Heart left ventricle (tissue), 13 donors: ENCODE results near the gene NCAPH2.

Experiments used
- CTCF ChIP-seq, 12 donors: fragments of 200-600 bp; sonication (generic) in 4 of 12; IDR thresholded peaks; one replicate each; pipeline versions ENCODE4 v1.5.0 to v1.8.0; 2018 to 2022; ENCODE audit warnings: antibody characterized with exemption in 12 of 12, mild to moderate bottlenecking in 5 of 12
- POLR2A ChIP-seq, 2 donors: fragments of 450-650 bp; IDR thresholded peaks; one replicate each; pipeline ENCODE4 v1.6.1; 2017; ENCODE audit warnings: antibody characterized with exemption in 2 of 2, mild to moderate bottlenecking in 2 of 2, moderate library complexity in 2 of 2
- donor health status: ischemic (EF 13 %, LVEDD 7.1; RV severe dilation, severe dysfunction).
- donor health status: DM: no; HTN: yes; CAD: no.
- donor health status: DM: no; HTN: no; CAD: no.
- donor health status: ischemic (EF 25% LVEDD 6.9; RV normal size, moderate dysfunction).
- donor health status: ischemic (EF 25% LVEDD 5.7; RV mildly dilated, moderate dysfunction).
- donor health status: ischemic (EF 35%, LVEDD 5.7; RV mildly dilated, moderate dysfunction).
- donor health status: nonischemic (EF 11% LVEDD 7.7; RV severe dilation, severe dysfunction).
- donor health status: DM: yes; HTN: yes; CAD: no.
- donor health status: PGD.
- donor health status: ischemic (EF 29% LVEDD 5.4; RV normal size, mild dysfunction).
- donor health status: nonischemic (EF 23%, LVEDD 6.1; RV moderate dilation, normal function).

GRCh38 chr22:50542416-50542927, 34.4 kb downstream of the NCAPH2 start:
- peak in 1 of 12 donors; percentile 14 for TF ChIP-seq CTCF (IDR thresholded peaks at IDR 0.05)
- TF ChIP-seq POLR2A (IDR thresholded peaks at IDR 0.05): no peak
